K562 (cell line): ENCODE measurements around the gene WDR45. TPM values are rescaled to one million over a fixed set of nuclear protein-coding genes. Genes with fewer than 3 reads are reported as not detected.
A peak's percentile ranks its signal among the peaks of the same experiment; 100 is the strongest.

Experiments used
- CBX3 ChIP-seq, 2 experiments: IDR thresholded peaks; 1 replicate in 1 of 2; 2 replicates in 1 of 2; pipeline ENCODE4 v1.6.1; 2012; ENCODE audit warnings: inconsistent platforms in 2 of 2, low read length in 2 of 2, borderline replicate concordance in 1 of 2, control low read depth in 1 of 2
- CLOCK ChIP-seq: fragments of 250-450 bp; sonication (Bioruptor Pico); IDR thresholded peaks from 2 replicates; pipeline ENCODE4 v1.4.0; 2020; ENCODE audit warnings: mild to moderate bottlenecking, moderate library complexity, borderline replicate concordance
- COPS2 ChIP-seq: fragments of 450-650 bp; conservative IDR thresholded peaks from 2 replicates; pipeline ENCODE4 v1.6.1; 2016; ENCODE audit warnings: mild to moderate bottlenecking, moderate library complexity
- FOXA1 ChIP-seq: fragments of 450-650 bp; IDR thresholded peaks from 2 replicates; pipeline ENCODE4 v1.6.1; 2016; ENCODE audit warnings: mild to moderate bottlenecking, borderline replicate concordance
- HDAC1 ChIP-seq, 2 experiments: fragments of 450-650 bp; IDR thresholded peaks; 2 replicates each; pipeline ENCODE4 v1.6.1; 2016 to 2017; ENCODE audit warnings: inconsistent platforms in 1 of 2, mild to moderate bottlenecking in 1 of 2, moderate library complexity in 1 of 2
- HNRNPUL1 ChIP-seq: fragments of 200-400 bp; formaldehyde crosslinking; IDR thresholded peaks from 2 replicates; pipeline ENCODE4 v1.6.1; 2017; ENCODE audit warnings: low read length
- KLF1 ChIP-seq: fragments of 450-650 bp; IDR thresholded peaks from 2 replicates; pipeline ENCODE4 v1.6.1; 2016; ENCODE audit warnings: missing genetic modification characterization, missing compliant biosample characterization
- L3MBTL2 ChIP-seq: fragments of 450-650 bp; IDR thresholded peaks from 2 replicates; pipeline ENCODE4 v1.6.1; 2016; ENCODE audit warnings: mild to moderate bottlenecking, moderate library complexity
- MGA ChIP-seq: fragments of 450-650 bp; IDR thresholded peaks from 2 replicates; pipeline ENCODE4 v1.6.1; 2016; ENCODE audit warnings: mild to moderate bottlenecking, moderate library complexity
- PCBP2 ChIP-seq: fragments of 200-400 bp; formaldehyde crosslinking; IDR thresholded peaks from 2 replicates; pipeline ENCODE4 v1.6.1; 2018; ENCODE audit warnings: low read length, low read depth, mild to moderate bottlenecking, moderate library complexity; ENCODE audit not compliant: poor library complexity, severe bottlenecking
- SETDB1 ChIP-seq: IDR thresholded peaks from one replicate; pipeline ENCODE4 v1.6.1; 2012; ENCODE audit warnings: low read length, control low read depth, inconsistent platforms
- SRSF1 ChIP-seq: fragments of 200-400 bp; formaldehyde crosslinking; IDR thresholded peaks from 2 replicates; pipeline ENCODE4 v1.6.1; 2017; ENCODE audit warnings: mild to moderate bottlenecking, low read depth, low read length, moderate library complexity
- ZNF79 ChIP-seq: fragments of 250-450 bp; sonication (Bioruptor Pico); IDR thresholded peaks from 2 replicates; pipeline ENCODE4 v1.4.0; 2020; ENCODE audit warnings: low read depth, mild to moderate bottlenecking, moderate library complexity
- ZZZ3 ChIP-seq: fragments of 450-650 bp; IDR thresholded peaks from 2 replicates; pipeline ENCODE4 v1.6.1; 2016; ENCODE audit warnings: antibody characterized with exemption, mild to moderate bottlenecking, moderate library complexity
- polyA plus RNA-seq, 8 experiments: library from polyadenylated mRNA; depleted of rRNA in 4 of 8; stranded (reverse) in 5 of 8; unstranded in 3 of 8; fragments of >200 nt; fragmentation: Nextera tagmentation in 2 of 8; fragmentation: Illumina TruSeq in 1 of 8; extraction: Ambion mirVana in 2 of 8; extraction: Trizol in 1 of 8; gene quantifications; 2 replicates each; pipeline versions ENCODE4 v1.2.1 to v1.2.3, GENCODE V29; 2011 to 2014; ENCODE audit warnings: inconsistent platforms in 1 of 8, missing spikeins in 1 of 8
- total RNA-seq, 7 experiments: library from RNA; depleted of rRNA in 6 of 7; stranded (reverse); fragments of >200 nt in 6 of 7; fragmentation: Illumina TruSeq in 2 of 7; extraction: Trizol in 2 of 7; gene quantifications; 2 replicates each; pipeline versions ENCODE4 v1.2.1 to v1.2.3, GENCODE V29; 2011 to 2021; ENCODE audit warnings: low replicate concordance in 1 of 7

Gene WDR45
- total and polyA plus RNA-seq, 9 of the 15 experiments (the other 6 are each of a cell fraction or from before 2014, with no cell fraction given): 19.4 to 136 (median 59.7) TPM

GRCh38 chrX:49043220-49043986 is 36.3 kb downstream of the WDR45 start, which contains the start of gene TFE3 (continued):
- TF ChIP-seq PCBP2: no peak
- TF ChIP-seq L3MBTL2: no peak; the same call in 1 of the 2 replicates
- TF ChIP-seq FOXA1: no peak
- no peak for TF ChIP-seq ZZZ3
- TF ChIP-seq SETDB1: no peak
- TF ChIP-seq CLOCK: no peak
- no peak for TF ChIP-seq ZNF79 (CRISPR knock-in tag)
- no peak for TF ChIP-seq SRSF1
- no peak for TF ChIP-seq KLF1 (tag)
- no peak for TF ChIP-seq HNRNPUL1
- TF ChIP-seq HDAC1 (IDR thresholded peaks at IDR 0.05): 0 out of 4 replicates have a peak, but pooled peaks of 1 of the 2 experiments have one; percentile 12
- TF ChIP-seq COPS2: no peak
- TF ChIP-seq MGA: no peak
- TF ChIP-seq CBX3 (IDR thresholded peaks at IDR 0.05; ENCODE audit: borderline replicate concordance in 1 of 2, low read length in 2 of 2): no peak
